RPMI7951 (cell line): Measurements from ENCODE around the gene ABCC4. TPM values are rescaled to one million over a fixed set of nuclear protein-coding genes. Genes with fewer than 3 reads are reported as not detected.
A peak's percentile ranks its signal among the peaks of the same experiment; 100 is the strongest.

ENCODE experiments used
- DNase-seq: peaks from one replicate; pipeline ENCODE4 v3.0.0-alpha.2; 2012; ENCODE audit warnings: low read depth
- total RNA-seq: library from RNA; depleted of rRNA; stranded (reverse); fragments of >200 nt; shearing (Covaris generic); gene quantifications from 2 replicates; pipeline ENCODE4 v1.2.3, GENCODE V29; 2014; rRNA removed

Gene ABCC4, protein sequence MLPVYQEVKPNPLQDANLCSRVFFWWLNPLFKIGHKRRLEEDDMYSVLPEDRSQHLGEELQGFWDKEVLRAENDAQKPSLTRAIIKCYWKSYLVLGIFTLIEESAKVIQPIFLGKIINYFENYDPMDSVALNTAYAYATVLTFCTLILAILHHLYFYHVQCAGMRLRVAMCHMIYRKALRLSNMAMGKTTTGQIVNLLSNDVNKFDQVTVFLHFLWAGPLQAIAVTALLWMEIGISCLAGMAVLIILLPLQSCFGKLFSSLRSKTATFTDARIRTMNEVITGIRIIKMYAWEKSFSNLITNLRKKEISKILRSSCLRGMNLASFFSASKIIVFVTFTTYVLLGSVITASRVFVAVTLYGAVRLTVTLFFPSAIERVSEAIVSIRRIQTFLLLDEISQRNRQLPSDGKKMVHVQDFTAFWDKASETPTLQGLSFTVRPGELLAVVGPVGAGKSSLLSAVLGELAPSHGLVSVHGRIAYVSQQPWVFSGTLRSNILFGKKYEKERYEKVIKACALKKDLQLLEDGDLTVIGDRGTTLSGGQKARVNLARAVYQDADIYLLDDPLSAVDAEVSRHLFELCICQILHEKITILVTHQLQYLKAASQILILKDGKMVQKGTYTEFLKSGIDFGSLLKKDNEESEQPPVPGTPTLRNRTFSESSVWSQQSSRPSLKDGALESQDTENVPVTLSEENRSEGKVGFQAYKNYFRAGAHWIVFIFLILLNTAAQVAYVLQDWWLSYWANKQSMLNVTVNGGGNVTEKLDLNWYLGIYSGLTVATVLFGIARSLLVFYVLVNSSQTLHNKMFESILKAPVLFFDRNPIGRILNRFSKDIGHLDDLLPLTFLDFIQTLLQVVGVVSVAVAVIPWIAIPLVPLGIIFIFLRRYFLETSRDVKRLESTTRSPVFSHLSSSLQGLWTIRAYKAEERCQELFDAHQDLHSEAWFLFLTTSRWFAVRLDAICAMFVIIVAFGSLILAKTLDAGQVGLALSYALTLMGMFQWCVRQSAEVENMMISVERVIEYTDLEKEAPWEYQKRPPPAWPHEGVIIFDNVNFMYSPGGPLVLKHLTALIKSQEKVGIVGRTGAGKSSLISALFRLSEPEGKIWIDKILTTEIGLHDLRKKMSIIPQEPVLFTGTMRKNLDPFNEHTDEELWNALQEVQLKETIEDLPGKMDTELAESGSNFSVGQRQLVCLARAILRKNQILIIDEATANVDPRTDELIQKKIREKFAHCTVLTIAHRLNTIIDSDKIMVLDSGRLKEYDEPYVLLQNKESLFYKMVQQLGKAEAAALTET (N-terminal part only)
- total RNA-seq, result 6.7 and 7.6 TPM in 2 replicates

DNA sequence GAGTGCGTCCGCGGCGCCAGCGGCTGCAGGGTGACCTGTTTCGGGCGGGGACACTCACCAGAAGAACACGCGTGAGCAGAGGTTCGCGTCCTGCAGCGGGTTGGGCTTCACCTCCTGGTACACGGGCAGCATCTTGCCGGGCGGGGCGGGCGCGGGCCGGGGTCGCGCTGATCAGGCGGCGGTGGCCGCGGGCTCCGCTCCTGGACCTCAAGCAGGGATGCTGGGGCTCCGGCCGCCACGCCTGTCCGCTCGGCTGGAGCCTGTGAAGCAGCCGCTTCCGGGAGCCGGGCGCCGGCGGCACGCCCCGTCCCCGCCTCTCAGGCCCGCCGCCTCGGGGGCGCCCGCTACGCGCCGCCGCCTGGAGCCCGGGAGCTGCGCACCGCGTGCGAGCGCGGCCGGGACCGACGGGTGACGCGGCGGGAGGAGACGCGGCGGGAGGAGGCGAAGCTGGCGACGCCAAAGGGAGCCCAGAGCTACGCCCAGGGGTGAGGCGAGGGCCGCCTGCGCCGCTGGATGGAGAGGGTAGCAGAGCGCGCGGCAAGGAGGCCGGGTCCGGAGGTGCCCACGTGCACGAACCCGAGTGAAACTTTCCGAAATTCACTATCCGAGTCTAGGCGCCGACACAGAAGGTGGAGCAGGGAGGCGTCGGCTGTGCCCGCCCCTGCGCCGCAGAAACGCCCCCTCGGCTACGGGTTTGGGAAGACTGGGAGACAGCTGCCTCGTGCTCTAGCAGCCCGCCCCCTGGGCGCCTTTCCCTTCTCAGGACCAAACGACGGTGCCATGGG, at the start of gene ABCC4:
Gene ABCC4, minus strand, starts transcription at position 269 of the 785 bp plus-strand sequence. Its CDS starts 137 bp downstream, at position 132.
- peak; percentile 72 for DNase-seq

DNA sequence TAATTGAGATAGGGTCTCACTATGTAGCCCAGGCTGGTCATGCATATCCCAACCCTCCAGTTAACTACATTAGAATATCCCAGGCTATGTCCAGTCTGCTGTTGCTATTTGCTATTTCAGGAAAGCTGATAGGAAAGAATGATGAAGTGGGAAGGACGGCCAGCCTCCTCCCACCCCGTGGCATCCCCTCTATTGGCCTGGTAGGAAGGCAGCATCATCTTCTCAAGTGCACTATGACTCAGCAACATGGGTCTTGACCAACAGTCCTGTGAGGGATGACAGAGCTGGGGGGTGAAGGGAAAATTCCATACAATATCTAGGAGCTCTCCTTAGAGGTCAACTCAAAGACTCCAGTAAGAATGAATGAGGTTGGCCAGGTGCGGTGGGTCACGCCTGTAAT, 48.0 kb upstream of the ABCC4 start:
- peak; percentile 10 for DNase-seq

DNA sequence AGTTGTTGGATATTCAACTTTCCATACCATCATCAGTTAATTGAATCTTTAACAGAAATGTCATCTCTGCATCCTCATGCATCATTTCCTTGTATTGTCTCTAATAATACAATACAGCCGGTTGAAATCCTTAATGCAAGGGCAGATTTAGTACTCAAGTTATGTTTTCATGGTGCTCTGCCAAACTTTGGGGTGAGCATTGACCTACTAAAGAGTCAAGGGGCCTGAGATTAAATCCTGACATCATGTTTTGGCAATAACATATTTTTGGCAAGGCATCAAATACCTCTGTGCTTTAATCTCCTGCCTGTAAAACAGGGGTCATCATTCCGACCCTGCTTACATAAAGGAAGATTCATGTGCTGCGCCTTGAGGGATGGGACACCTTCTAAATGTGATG, 42.7 kb upstream of the ABCC4 start:
- DNase-seq, result no peak

DNA sequence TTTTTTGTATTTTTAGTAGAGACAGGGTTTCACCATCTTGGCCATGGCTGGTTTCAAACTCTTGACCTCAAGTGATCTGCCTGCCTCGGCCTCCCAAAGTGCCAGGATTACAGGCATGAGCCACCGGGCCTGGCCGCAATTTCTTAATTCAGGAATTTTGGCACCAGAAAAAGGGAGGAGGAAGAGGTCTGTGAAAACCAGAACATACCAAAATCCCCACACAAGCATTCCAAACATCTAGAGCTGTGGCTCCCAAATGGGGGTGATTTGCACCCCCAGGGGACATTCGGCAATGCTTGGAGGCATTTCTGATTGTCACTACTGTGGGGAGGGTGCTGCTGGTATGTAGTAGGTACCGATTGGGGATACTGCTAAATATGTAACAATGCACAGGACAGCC, 40.2 kb upstream of the ABCC4 start:
- DNase-seq, result no peak

DNA sequence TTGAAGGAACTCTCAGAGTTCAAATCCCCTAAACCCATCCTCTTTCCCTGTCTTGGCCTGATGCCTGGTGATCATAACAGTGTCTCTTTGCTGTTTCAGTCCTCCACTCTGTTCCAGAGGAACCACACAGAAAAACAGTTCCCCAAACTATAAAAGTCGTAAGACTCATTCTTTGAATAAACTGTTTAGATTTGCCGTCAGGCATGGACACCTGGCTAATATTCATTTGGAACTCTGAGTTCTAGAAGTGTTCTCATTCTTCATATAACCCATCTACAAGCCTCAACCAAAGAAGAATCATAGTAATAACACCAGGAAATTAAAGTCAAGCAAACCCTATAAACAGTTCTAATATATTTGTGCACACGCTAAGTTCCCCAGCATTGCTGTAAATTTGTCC, 37.7 kb upstream of the ABCC4 start:
- no peak for DNase-seq

DNA sequence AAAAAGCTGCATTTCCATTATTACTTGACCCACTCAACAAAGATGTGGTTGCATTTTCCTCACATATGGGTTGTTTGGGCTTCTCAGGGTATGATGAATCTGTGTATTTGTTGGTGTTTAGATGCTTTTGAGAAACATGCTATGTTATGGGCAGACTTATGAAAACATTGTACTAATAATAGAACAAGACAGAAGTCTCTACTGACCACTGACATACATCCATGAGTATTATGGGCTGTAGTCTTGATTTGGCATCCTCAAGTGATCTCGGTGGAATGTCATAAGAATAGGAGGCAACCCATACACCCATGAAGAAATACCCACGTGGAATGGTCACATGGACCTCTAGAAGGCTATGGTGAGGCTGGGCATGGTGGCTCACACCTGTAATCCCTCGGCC, 36.3 kb upstream of the ABCC4 start:
- DNase-seq, result no peak

DNA sequence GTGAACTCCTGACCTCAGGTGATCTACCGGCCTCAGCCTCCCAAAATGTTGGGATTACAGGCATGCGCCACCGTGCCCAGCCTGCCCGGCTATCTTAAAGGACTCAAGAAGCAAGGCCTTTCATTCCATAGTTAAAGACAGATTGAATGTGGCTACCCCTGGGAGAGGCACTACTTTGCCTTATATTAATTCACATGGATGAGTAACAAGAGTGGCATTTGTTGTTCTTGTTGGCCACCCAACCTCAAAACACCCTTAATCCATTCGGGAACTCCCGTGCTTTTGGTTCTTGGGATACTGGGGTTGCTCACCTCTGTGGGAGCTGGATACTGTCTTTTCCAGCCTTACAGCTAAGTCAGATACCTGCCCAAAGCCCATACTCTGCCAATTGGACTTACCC, 34.4 kb upstream of the ABCC4 start:
- peak; percentile 12 for DNase-seq

DNA sequence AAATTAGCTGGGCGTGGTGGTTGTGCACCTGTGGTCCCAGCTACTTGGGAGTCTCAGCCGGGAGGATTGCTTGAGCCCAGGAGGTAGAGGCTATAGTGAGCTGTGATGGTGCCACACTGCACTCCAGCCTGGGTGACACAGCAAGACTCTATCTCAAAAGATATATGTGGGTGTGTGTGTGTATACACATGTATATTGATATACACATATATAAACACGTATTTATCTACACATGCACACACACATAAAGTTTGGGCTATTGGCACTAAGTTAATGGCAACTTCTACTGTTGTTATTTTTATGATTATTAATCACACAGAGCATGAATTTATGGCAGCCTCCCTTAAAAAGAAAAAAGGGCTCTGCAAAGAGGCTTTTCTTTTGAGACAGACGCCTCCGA, 27.1 kb upstream of the ABCC4 start:
- DNase-seq, result no peak

DNA sequence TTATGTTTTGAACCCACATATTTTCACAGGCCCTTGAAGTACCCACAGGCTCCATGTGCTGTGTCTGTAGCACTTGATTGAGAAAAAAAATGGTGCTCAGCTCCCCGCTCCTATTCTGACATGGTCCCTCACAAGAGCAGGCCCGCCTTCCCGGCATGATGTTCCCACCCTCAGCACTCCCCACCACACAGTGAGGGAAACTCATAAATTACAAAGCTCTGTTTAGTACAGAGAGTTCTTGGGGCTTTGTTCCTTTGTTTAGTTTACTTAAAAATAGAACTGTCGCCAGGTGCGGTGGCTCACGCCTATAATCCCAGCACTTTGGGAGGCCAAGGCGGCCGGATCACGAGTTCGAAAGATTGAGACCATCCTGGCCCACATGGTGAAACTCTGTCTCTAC, 25.9 kb upstream of the ABCC4 start:
- no peak for DNase-seq

DNA sequence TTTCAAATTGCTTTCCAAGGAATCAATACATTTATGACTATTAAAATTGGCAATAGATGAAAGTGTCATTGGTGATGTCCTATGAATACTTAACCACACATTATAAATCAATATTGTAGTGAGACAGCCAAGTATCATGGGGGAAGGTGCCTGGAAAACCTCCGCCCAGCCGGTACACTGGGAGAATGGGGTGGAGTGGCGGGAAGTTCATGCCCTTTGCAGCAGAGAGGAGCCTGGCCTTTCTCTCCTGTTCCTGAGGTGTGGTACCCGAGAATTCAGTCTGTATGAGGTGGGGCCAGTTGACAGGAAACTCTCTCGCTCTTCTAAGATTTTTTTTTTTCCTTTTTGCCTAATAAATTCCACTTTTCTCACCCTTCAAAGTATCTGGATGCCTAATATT, 25.4 kb upstream of the ABCC4 start:
- DNase-seq, result no peak

DNA sequence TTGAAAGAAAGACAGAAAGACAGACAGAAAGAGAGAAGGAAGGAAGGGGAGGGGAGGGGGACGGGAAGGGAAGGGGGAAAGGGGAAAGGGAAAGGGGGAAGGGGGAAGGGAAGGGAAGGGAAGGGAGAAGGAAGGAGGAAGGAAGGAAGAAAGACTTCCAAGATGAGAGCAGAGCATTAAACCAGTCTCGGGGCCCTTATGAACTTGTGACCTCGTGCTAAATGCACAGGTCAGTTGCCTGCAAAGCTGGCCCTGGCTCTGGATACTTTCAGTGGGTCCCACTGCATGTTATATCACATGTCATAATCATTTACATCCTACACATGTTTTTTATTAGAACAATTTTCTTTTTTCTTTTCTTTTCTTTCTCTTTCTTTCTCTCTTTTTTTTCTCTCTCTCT, 24.2 kb upstream of the ABCC4 start:
- no peak for DNase-seq

DNA sequence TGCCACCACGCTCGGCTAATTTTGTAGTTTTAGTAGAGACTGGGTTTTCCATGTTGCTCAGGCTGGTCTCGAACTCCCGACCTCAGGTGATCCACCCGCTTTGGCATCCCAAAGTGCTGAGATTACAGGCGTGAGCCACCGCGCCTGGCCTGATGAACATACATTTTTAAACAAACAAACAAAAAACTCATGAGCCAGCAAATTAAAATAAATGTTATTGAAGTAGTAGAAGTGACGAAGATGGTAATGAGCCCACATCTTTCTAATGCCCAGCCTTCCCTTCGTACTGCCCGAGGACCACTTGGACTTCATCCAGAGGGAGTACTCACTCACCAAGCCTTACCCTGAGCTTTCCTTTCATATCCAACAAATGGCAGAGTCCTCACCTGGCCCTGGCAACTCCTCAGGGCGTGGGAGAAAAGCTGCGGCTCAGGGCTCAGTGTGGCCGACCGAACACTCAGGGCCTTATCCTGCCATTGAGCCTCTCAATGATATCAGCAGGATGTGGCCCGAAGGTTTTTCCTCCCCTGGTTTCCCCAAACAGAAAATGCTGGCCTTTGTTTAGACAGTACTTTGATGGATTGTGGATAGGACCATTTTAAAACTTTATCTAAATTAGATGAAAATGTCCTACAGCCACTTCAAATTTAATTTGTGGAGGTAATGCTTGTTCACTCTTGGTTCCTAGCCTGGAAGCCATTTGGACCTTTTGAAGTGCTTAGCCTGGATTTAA, 22.8 kb upstream of the ABCC4 start:
- DNase-seq, result no peak

DNA sequence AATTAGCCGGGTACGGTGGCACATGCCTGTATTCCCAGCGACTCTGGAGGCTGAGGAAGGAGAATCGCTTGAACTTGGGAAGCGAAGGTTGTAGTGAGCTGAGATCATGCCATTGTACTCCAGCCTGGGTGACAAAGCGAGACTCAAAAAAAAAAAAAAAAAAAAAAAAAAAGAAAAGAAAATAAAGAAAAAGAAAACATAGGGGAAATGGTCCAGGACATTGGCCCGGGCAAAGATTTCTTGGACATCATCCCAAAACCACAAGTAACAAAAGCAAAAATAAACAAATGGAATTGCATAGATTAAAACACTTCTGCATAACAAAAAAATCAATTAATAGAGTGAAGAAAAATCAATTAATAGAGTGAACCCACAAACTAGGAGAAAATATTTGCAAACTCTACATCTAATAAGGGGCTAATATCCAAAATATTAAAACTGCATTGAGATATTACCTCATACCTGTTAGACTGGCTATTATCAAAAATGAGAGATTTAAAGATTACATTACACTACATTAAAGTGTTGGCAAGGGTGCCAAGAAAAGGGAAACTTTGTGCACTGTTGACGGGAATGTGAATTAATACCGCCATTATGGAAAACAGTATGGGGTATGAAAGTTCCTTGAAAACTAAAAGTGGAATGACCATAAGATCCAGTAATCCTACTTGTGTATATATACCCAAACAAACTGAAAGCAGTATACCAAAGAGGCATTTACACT, 18.5 kb upstream of the ABCC4 start:
- DNase-seq, result no peak

DNA sequence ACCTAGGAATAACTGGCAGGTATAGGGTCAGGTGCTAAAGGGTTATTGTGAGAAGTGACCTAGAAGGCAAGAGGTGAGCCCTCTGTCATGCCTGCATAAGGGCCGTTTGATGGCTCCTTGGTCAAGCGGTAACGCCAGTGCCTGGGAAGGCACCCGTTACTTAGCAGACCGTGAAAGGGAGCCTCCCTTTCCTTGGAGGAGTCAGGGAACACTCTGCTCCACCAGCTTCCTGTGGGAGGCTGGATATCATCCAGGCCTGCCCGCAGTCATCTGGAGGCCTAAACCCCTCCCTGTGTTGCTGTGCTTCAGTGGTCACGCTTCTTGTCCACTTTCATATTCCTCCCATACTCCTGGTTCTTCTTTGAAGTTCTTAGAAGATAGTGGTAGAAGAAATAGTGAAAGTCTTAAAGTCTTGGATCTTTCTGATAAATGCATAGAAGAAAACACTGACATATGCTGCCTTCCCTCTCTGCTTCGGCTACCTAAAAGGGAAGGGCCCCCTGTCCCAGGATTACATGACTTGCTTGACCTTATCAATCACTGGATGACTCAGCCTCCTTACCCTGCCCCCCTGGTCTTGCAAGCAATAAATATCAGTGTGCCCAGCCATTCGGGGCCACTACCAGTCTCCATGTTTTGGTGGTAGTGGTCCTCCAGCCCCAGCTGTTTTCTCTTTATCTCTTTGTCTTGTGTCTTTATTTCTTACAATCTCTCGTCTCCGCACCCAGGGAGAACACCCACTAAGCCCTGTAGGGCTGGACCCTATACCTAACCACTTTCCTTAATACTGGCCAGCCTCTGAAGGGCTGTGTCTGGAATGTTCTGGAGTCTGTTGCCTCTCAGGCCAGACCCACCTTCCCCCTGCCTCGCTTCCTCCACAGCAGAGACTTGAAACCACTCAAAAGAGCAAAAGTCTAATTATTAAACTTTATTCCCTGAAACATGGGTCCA, 16.1 kb upstream of the ABCC4 start:
- peak; percentile 56 for DNase-seq

DNA sequence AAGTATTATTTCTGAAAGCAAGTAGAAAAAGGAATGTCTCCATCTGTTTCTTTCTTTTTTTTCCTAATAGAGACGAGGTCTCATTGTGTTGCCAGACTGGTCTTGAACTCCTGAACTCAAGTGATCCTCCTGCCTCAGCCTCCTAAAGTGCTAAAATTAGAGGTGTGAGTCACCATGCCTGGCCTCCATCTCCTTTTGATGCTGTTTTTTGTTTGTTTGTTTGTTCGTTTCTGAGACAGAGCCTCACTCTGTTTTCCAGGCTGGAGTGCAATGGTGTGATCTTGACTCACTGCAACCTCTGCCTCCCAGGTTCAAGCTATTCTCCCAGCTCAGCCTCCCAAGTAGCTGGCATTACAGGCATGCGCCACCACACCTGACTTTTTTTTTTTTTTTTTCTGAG, 14.5 kb upstream of the ABCC4 start:
- no peak for DNase-seq

DNA sequence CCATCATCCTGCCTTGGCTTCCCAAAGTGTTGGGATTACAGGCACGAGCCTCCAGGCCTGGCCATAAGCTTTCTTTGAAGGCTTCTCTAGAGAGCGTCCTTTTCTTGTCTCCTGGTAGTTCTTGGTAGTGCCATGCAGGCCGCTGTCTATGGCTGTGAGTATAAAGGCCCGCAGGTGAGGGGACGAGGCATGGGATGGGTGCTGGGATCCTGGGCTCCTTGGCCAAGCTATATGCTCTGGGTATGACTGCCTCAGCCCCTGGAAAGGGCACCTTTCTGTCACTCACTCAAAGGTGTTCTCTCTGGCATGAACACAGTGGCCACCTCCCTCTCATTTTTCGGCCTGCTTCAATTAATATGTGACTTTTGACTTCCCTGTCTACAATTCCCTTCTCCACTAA, 6.3 kb upstream of the ABCC4 start:
- no peak for DNase-seq

DNA sequence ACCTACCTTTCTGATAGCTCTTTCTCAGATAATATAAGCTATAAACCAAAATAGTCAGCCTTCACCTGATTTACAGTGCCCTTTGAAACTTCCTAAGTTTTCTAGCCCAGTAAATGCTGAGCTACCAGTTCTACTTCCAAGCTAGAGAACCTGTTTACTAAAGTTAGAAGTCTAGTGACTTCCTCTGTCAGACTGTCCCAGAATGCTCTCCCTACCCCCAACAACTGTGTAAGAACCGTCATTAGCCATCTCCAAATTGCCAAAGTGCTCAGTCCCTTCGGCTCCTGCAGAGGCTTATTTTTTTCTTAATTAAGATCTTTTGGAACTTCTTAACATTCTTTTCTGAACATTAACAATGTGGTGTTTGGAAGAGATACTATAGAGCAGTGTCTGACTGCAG, 3.2 kb upstream of the ABCC4 start:
- no peak for DNase-seq

DNA sequence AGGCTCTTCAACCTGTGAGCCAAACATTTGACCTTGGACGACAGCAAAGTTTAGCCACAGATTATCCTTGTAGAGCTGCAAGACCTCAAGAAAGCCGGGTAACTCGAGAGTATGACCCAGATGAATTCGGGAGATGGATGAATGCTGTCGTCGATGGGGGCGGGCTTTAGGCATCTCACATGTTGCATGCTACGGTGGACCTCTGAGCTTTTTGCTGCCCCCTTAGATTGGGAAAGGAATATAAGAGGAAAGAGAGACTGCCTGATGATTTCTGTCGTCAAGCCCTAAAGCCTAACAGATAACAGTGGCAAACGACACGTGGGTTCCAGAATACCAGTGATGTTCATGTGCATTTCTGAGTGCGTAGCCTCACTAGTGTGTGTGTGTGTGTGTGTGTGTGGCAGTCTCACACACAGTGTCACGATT, 730 bp upstream of the ABCC4 start:
- DNase-seq, result no peak
